ENCODE measurements around the gene KCNK15. TPM values are rescaled to one million over a fixed set of nuclear protein-coding genes. Genes with fewer than 3 reads are reported as not detected.

The KCNK15 gene
- polyA plus RNA-seq, 1 donor (not counting 4 experiments of a cell fraction or from before 2014, with no cell fraction given) = not detected

DNA sequence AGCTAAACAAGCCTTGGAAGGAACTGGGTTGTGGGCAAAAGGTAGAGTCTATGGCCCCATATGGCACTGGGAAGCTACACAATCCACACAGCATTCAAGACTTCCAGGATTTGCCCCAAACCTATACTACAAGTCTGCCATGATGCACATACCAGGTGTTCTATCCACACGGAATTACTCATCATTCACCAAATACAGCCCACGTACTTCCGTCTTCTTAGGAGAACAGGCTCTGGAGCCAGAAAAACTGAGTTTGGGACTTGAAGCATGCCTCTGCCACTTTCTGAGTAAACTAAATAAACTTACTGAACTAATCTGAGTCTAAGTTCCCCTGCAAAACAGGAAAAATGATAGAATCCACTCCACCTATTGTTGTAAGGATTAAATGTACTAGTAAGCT lies 36.1 kb downstream of the KCNK15 start:
- H3K9me3 ChIP-seq (ENCODE audit: control insufficient read depth, low read depth, low read length) = no peaks in the 10 kb centered on the region
- H3K79me2 ChIP-seq (ENCODE audit: control insufficient read depth, insufficient read depth, low read length) = no peaks in the 10 kb centered on the region
- H3K27me3 ChIP-seq (ENCODE audit: control insufficient read depth, extremely low read depth, insufficient read depth, low read length) = peaks cover 2% of the 10 kb centered on the region
- H3K9ac ChIP-seq (ENCODE audit: control insufficient read depth, extremely low read depth, insufficient read depth, low read length) = no peak overlapping the region
- TF ChIP-seq, protein P1, sequence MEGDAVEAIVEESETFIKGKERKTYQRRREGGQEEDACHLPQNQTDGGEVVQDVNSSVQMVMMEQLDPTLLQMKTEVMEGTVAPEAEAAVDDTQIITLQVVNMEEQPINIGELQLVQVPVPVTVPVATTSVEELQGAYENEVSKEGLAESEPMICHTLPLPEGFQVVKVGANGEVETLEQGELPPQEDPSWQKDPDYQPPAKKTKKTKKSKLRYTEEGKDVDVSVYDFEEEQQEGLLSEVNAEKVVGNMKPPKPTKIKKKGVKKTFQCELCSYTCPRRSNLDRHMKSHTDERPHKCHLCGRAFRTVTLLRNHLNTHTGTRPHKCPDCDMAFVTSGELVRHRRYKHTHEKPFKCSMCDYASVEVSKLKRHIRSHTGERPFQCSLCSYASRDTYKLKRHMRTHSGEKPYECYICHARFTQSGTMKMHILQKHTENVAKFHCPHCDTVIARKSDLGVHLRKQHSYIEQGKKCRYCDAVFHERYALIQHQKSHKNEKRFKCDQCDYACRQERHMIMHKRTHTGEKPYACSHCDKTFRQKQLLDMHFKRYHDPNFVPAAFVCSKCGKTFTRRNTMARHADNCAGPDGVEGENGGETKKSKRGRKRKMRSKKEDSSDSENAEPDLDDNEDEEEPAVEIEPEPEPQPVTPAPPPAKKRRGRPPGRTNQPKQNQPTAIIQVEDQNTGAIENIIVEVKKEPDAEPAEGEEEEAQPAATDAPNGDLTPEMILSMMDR (optimal IDR thresholded peaks at IDR 0.05 in 1 of 3, IDR thresholded peaks at IDR 0.05 in 1 of 3, conservative IDR thresholded peaks at IDR 0.05 in 1 of 3; ENCODE audit: extremely low read depth in 1 of 3, insufficient read depth in 2 of 3, low read length in 3 of 3) = no peak
- TF ChIP-seq EZH2 (IDR thresholded peaks at IDR 0.05; ENCODE audit: low read length) = no peak
- no peak overlapping the region for H3K27ac ChIP-seq (ENCODE audit: control insufficient read depth, insufficient read depth, low read length)
- no peaks in the 10 kb centered on the region for H4K20me1 ChIP-seq (ENCODE audit: control insufficient read depth, extremely low read depth, insufficient read depth, low read length)
- no peak overlapping the region for H2AFZ ChIP-seq (ENCODE audit: control insufficient read depth, low read length)
- H3K9me1 ChIP-seq (ENCODE audit: control insufficient read depth, extremely low read depth, insufficient read depth, low read length) = no peaks in the 10 kb centered on the region
- DNase-seq (ENCODE audit: low read depth, low spot score) (no peak), FAIRE-seq (no peak)
- H3K4me3 ChIP-seq (ENCODE audit: control insufficient read depth in 2 of 3, extremely low read depth in 1 of 3, insufficient read depth in 2 of 3, low read depth in 1 of 3, low read length in 3 of 3) = no peak overlapping the region
- dilution Hi-C loops (cut with MboI; ENCODE audit: extremely low pct_ligation_motif_present, low sequenced_read_pairs) = no loop called here
- H3K36me3 ChIP-seq (ENCODE audit: control insufficient read depth in 2 of 2, extremely low read depth in 1 of 2, insufficient read depth in 2 of 2, low read length in 2 of 2) = no peaks in the 10 kb centered on the region
- H3K4me1 ChIP-seq (ENCODE audit: control insufficient read depth, extremely low read depth, insufficient read depth, low read length) = no peaks in the 10 kb centered on the region
- H3K4me2 ChIP-seq (ENCODE audit: control insufficient read depth, extremely low read depth, insufficient read depth, low read depth, low read length) = no peak overlapping the region

DNA sequence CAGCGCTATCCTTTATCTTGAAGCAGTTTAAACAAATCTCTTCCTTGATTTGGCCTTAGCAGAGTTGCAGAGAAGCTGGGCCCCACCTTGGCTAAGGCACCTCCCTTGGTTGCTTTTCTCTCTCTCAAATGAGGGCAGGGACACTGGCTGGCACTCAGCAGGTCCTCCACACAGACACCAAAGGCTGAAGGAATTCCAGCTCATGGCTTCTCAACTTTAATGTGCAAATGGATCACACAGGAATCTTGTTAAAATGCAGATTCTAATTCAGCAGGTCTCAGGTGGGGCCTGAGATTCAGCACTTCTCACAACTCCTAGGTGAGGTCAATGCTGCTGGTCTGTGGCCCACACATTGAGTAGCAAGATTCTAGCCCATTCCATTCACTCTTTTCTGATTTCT lies 39.0 kb downstream of the KCNK15 start:
- H3K4me1 ChIP-seq (ENCODE audit: control insufficient read depth, extremely low read depth, insufficient read depth, low read length) = no peaks in the 10 kb centered on the region
- H3K27ac ChIP-seq (ENCODE audit: control insufficient read depth, insufficient read depth, low read length) = no peak overlapping the region
- H3K9me1 ChIP-seq (ENCODE audit: control insufficient read depth, extremely low read depth, insufficient read depth, low read length) = no peaks in the 10 kb centered on the region
- dilution Hi-C loops (cut with MboI; ENCODE audit: extremely low pct_ligation_motif_present, low sequenced_read_pairs) = no loop called here
- H4K20me1 ChIP-seq (ENCODE audit: control insufficient read depth, extremely low read depth, insufficient read depth, low read length) = no peaks in the 10 kb centered on the region
- no peak overlapping the region for H3K4me3 ChIP-seq (ENCODE audit: control insufficient read depth in 2 of 3, extremely low read depth in 1 of 3, insufficient read depth in 2 of 3, low read depth in 1 of 3, low read length in 3 of 3)
- H2AFZ ChIP-seq (ENCODE audit: control insufficient read depth, low read length) = no peak overlapping the region
- H3K27me3 ChIP-seq (ENCODE audit: control insufficient read depth, extremely low read depth, insufficient read depth, low read length) = peaks cover 2% of the 10 kb centered on the region
- H3K36me3 ChIP-seq (ENCODE audit: control insufficient read depth in 2 of 2, extremely low read depth in 1 of 2, insufficient read depth in 2 of 2, low read length in 2 of 2) = no peaks in the 10 kb centered on the region
- no peak overlapping the region for H3K4me2 ChIP-seq (ENCODE audit: control insufficient read depth, extremely low read depth, insufficient read depth, low read depth, low read length)
- FAIRE-seq (no peak), DNase-seq (ENCODE audit: low read depth, low spot score) (no peak)
- H3K79me2 ChIP-seq (ENCODE audit: control insufficient read depth, insufficient read depth, low read length) = no peaks in the 10 kb centered on the region
- TF ChIP-seq EZH2 (IDR thresholded peaks at IDR 0.05; ENCODE audit: low read length) = no peak
- TF ChIP-seq, protein P1 (optimal IDR thresholded peaks at IDR 0.05 in 1 of 3, IDR thresholded peaks at IDR 0.05 in 1 of 3, conservative IDR thresholded peaks at IDR 0.05 in 1 of 3; ENCODE audit: extremely low read depth in 1 of 3, insufficient read depth in 2 of 3, low read length in 3 of 3) = no peak
- H3K9me3 ChIP-seq (ENCODE audit: control insufficient read depth, low read depth, low read length) = no peaks in the 10 kb centered on the region
- no peak overlapping the region for H3K9ac ChIP-seq (ENCODE audit: control insufficient read depth, extremely low read depth, insufficient read depth, low read length)

Data from keratinocyte (primary cell).